Measurements from ENCODE around the gene SIRT2. TPM values are rescaled to one million over a fixed set of nuclear protein-coding genes. Genes with fewer than 3 reads are reported as not detected.

The SIRT2 gene
- total and polyA plus RNA-seq, 2 donors from 2014 or later, result 36.0 to 56.9 TPM

DNA sequence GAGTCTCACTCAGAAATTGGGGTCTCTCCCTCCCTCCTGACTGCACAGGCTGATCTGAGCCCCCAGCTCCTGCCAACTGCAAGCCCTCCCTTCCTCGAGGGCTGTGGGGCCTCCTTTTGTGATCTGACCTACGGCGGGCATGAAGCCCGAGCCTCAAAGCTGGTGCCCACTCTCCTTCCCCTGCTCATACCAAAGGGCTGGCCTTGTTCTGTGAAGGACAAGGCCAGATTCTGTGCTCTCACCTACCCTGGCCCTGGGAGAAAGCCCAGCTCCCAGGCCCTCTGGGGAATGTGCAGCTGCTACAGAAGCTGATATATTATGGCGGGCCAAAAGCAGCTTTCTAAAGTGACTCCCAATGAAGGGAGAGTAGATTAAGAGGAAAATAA lies 58.8 kb downstream of the SIRT2 start:
- no peak overlapping the region for H3K4me3 ChIP-seq (ENCODE audit: low read length in 3 of 3)
- peaks cover 33 to 91% (median 78%) of the 10 kb centered on the region in 3 donors for H3K36me3 ChIP-seq (ENCODE audit: control insufficient read depth in 2 of 3, insufficient read depth in 3 of 3, low read length in 3 of 3)
- H3K9me3 ChIP-seq (ENCODE audit: control insufficient read depth in 2 of 3, insufficient read depth in 1 of 3, low read length in 3 of 3), result no peaks in the 10 kb centered on the region
- H3K27me3 ChIP-seq (ENCODE audit: control insufficient read depth, insufficient read depth, low read length), result no peaks in the 10 kb centered on the region
- H3K9ac ChIP-seq (ENCODE audit: low read length in 3 of 3), result no peak overlapping the region
- TF ChIP-seq, protein P1, sequence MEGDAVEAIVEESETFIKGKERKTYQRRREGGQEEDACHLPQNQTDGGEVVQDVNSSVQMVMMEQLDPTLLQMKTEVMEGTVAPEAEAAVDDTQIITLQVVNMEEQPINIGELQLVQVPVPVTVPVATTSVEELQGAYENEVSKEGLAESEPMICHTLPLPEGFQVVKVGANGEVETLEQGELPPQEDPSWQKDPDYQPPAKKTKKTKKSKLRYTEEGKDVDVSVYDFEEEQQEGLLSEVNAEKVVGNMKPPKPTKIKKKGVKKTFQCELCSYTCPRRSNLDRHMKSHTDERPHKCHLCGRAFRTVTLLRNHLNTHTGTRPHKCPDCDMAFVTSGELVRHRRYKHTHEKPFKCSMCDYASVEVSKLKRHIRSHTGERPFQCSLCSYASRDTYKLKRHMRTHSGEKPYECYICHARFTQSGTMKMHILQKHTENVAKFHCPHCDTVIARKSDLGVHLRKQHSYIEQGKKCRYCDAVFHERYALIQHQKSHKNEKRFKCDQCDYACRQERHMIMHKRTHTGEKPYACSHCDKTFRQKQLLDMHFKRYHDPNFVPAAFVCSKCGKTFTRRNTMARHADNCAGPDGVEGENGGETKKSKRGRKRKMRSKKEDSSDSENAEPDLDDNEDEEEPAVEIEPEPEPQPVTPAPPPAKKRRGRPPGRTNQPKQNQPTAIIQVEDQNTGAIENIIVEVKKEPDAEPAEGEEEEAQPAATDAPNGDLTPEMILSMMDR (IDR thresholded peaks at IDR 0.05; ENCODE audit: borderline replicate concordance, extremely low read depth, insufficient read depth), result no peak
- no peak overlapping the region for H3K27ac ChIP-seq (ENCODE audit: low read depth in 2 of 2, low read length in 2 of 2)
- H3K4me1 ChIP-seq (ENCODE audit: control insufficient read depth in 2 of 3, insufficient read depth in 2 of 3, low read depth in 1 of 3, low read length in 3 of 3), result peaks cover 0 to 15% (median 0%) of the 10 kb centered on the region in 3 donors
- no peak for DNase-seq
- intact Hi-C loops (cut with DNase I), result no loop called here
- no peak for FAIRE-seq

- TF ChIP-seq, protein P1 (IDR thresholded peaks at IDR 0.05; ENCODE audit: borderline replicate concordance, extremely low read depth, insufficient read depth), result no peak
- no peak for DNase-seq
Measured at GRCh38 chr19:38839816-38840582, 59.4 kb downstream of the SIRT2 start.

DNA sequence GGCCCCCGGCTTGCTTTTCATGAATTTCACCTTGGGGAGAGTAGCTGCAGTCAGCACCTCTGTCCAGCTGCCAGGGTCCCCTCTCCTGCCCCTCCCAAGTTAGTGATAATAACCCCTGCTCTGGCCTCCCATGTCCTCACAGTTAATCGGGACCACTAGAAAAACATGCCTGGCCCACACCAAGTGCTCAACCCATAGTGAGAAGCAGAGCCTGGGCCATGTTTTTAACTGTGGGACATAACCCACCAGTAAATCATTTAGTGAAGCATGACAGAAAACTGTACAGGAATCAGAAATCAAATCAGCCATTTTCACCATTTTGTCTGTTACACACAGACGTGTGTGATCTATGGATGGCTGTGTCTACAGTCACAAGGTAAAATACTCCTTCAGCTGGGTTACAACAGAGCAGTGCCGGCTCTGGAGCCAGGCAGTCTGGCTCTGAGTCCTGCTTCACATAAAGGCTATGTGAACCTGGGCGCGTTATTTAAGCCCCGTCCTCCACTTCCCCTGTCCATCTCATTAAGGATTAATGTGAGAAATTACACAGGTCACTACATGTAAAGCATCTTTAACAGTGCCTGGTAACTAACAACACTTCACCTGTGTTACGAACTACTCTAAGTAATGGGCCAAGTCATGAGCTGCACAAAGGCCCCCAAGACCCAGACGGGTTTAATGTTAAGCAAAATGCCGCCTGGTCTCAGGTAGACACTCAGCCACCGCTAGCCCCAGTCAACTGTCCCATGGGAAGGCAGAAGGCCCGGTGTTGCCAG lies 60.2 kb downstream of the SIRT2 start:
- no peak for FAIRE-seq
- Histone ChIP-seq H3K27ac (ENCODE audit: low read depth in 2 of 2, low read length in 2 of 2) (peak overlapping the region in 1 of 2 donors; percentile 23), H3K36me3 (ENCODE audit: control insufficient read depth in 2 of 3, insufficient read depth in 3 of 3, low read length in 3 of 3) (peaks cover 26 to 80% (median 68%) of the 10 kb centered on the region in 3 donors), H3K4me3 (ENCODE audit: low read length in 3 of 3) (no peak overlapping the region), H3K27me3 (ENCODE audit: control insufficient read depth, insufficient read depth, low read length) (no peaks in the 10 kb centered on the region), H3K9ac (ENCODE audit: low read length in 3 of 3) (no peak overlapping the region), H3K4me1 (ENCODE audit: control insufficient read depth in 2 of 3, insufficient read depth in 2 of 3, low read depth in 1 of 3, low read length in 3 of 3) (peaks cover 0 to 15% (median 0%) of the 10 kb centered on the region in 3 donors), H3K9me3 (ENCODE audit: control insufficient read depth in 2 of 3, insufficient read depth in 1 of 3, low read length in 3 of 3) (no peaks in the 10 kb centered on the region)
- TF ChIP-seq, protein P1 (IDR thresholded peaks at IDR 0.05; ENCODE audit: borderline replicate concordance, extremely low read depth, insufficient read depth), result no peak
- intact Hi-C loops (cut with DNase I), result no loop called here
- DNase-seq, result no peak

More at GRCh38 chr19:38839816-38840582, 59.4 kb downstream of the SIRT2 start:
- Histone ChIP-seq H3K9me3 (ENCODE audit: control insufficient read depth in 2 of 3, insufficient read depth in 1 of 3, low read length in 3 of 3) (no peaks in the 10 kb centered on the region), H3K27ac (ENCODE audit: low read depth in 2 of 2, low read length in 2 of 2) (no peak overlapping the region), H3K36me3 (ENCODE audit: control insufficient read depth in 2 of 3, insufficient read depth in 3 of 3, low read length in 3 of 3) (peaks cover 29 to 88% (median 74%) of the 10 kb centered on the region in 3 donors), H3K9ac (ENCODE audit: low read length in 3 of 3) (no peak overlapping the region), H3K27me3 (ENCODE audit: control insufficient read depth, insufficient read depth, low read length) (no peaks in the 10 kb centered on the region), H3K4me3 (ENCODE audit: low read length in 3 of 3) (no peak overlapping the region), H3K4me1 (ENCODE audit: control insufficient read depth in 2 of 3, insufficient read depth in 2 of 3, low read depth in 1 of 3, low read length in 3 of 3) (peaks cover 0 to 15% (median 0%) of the 10 kb centered on the region in 3 donors)
- intact Hi-C loops (cut with DNase I), result no loop called here
- FAIRE-seq, result no peak

All from kidney (tissue), 14 donors.